A549 (cell line): ENCODE data around the gene SPHK1.

ENCODE experiments used
- CHD2 ChIP-seq: fragments of 150-350 bp; IDR thresholded peaks from 2 replicates; pipeline ENCODE4 v1.6.1; 2014; ENCODE audit warnings: low read length; ENCODE audit not compliant: partially characterized antibody
- EP300 ChIP-seq, 2 experiments: fragments of >200 bp; sonication (Bioruptor Twin); formaldehyde crosslinking; IDR thresholded peaks; 2 replicates in 1 of 2; 3 replicates in 1 of 2; pipeline ENCODE4 v1.6.1; 2016 to 2017
- KDM5A ChIP-seq: fragments of 200-600 bp; sonication (generic); IDR thresholded peaks from 2 replicates; pipeline ENCODE4 v1.6.1; 2016; ENCODE audit warnings: antibody characterized with exemption, mild to moderate bottlenecking
- POLR2A ChIP-seq: IDR thresholded peaks from 2 replicates; pipeline ENCODE4 v1.6.1; 2012; ENCODE audit warnings: mild to moderate bottlenecking, low read length
- POLR2AphosphoS2 ChIP-seq: conservative IDR thresholded peaks from 2 replicates; pipeline ENCODE4 v1.6.1; 2012; ENCODE audit warnings: low read length, improper control_type of control experiment, inconsistent platforms
- RAD21 ChIP-seq, 2 experiments: fragments of >200 bp in 1 of 2; sonication (Bioruptor Twin) in 1 of 2; formaldehyde crosslinking in 1 of 2; IDR thresholded peaks in 1 of 2; conservative IDR thresholded peaks in 1 of 2; 2 replicates in 1 of 2; 3 replicates in 1 of 2; pipeline ENCODE4 v1.6.1; 2012 to 2018; ENCODE audit warnings: inconsistent platforms in 1 of 2
- ZSCAN20 ChIP-seq: fragments of 250-450 bp; sonication (Bioruptor Pico); IDR thresholded peaks from 2 replicates; pipeline ENCODE4 v1.8.0; 2022; ENCODE audit warnings: mild to moderate bottlenecking, moderate library complexity
- TF ChIP-seq, protein P1 (sequence below): fragments of >200 bp; sonication (Bioruptor Twin); formaldehyde crosslinking; IDR thresholded peaks from 3 replicates; pipeline ENCODE4 v1.5.1; 2016
- TF ChIP-seq, protein P2 (sequence below): IDR thresholded peaks from 2 replicates; pipeline ENCODE4 v1.6.1; 2012; ENCODE audit warnings: low read depth, borderline replicate concordance
- TF ChIP-seq, protein P3 (sequence below): fragments of 150-350 bp; IDR thresholded peaks from 2 replicates; pipeline ENCODE4 v1.6.1; 2014; ENCODE audit warnings: low read depth, mild to moderate bottlenecking, low read length
- TF ChIP-seq, protein P4 (sequence below): IDR thresholded peaks from 2 replicates; pipeline ENCODE4 v1.6.1; 2012
- TF ChIP-seq, protein P5 (sequence below): fragments of 450-650 bp; IDR thresholded peaks from 2 replicates; pipeline ENCODE4 v1.6.1; 2014; ENCODE audit warnings: antibody characterized with exemption

DNA sequence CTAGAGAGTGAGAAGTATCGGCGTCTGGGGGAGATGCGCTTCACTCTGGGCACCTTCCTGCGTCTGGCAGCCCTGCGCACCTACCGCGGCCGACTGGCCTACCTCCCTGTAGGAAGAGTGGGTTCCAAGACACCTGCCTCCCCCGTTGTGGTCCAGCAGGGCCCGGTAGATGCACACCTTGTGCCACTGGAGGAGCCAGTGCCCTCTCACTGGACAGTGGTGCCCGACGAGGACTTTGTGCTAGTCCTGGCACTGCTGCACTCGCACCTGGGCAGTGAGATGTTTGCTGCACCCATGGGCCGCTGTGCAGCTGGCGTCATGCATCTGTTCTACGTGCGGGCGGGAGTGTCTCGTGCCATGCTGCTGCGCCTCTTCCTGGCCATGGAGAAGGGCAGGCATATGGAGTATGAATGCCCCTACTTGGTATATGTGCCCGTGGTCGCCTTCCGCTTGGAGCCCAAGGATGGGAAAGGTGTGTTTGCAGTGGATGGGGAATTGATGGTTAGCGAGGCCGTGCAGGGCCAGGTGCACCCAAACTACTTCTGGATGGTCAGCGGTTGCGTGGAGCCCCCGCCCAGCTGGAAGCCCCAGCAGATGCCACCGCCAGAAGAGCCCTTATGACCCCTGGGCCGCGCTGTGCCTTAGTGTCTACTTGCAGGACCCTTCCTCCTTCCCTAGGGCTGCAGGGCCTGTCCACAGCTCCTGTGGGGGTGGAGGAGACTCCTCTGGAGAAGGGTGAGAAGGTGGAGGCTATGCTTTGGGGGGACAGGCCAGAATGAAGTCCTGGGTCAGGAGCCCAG is 2.8 kb downstream of the SPHK1 start:
- TF ChIP-seq, protein P1, sequence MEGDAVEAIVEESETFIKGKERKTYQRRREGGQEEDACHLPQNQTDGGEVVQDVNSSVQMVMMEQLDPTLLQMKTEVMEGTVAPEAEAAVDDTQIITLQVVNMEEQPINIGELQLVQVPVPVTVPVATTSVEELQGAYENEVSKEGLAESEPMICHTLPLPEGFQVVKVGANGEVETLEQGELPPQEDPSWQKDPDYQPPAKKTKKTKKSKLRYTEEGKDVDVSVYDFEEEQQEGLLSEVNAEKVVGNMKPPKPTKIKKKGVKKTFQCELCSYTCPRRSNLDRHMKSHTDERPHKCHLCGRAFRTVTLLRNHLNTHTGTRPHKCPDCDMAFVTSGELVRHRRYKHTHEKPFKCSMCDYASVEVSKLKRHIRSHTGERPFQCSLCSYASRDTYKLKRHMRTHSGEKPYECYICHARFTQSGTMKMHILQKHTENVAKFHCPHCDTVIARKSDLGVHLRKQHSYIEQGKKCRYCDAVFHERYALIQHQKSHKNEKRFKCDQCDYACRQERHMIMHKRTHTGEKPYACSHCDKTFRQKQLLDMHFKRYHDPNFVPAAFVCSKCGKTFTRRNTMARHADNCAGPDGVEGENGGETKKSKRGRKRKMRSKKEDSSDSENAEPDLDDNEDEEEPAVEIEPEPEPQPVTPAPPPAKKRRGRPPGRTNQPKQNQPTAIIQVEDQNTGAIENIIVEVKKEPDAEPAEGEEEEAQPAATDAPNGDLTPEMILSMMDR = no peak
- TF ChIP-seq RAD21 (conservative IDR thresholded peaks at IDR 0.05 in 1 of 2, IDR thresholded peaks at IDR 0.05 in 1 of 2) = no peak
- no peak; the same call in 1 of the 2 replicates for TF ChIP-seq POLR2A
- TF ChIP-seq KDM5A = no peak
- TF ChIP-seq POLR2AphosphoS2 = no peak
- no peak for TF ChIP-seq CHD2
- TF ChIP-seq ZSCAN20 = no peak
- TF ChIP-seq, protein P2, sequence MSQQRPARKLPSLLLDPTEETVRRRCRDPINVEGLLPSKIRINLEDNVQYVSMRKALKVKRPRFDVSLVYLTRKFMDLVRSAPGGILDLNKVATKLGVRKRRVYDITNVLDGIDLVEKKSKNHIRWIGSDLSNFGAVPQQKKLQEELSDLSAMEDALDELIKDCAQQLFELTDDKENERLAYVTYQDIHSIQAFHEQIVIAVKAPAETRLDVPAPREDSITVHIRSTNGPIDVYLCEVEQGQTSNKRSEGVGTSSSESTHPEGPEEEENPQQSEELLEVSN = no peak
- TF ChIP-seq, protein P3, sequence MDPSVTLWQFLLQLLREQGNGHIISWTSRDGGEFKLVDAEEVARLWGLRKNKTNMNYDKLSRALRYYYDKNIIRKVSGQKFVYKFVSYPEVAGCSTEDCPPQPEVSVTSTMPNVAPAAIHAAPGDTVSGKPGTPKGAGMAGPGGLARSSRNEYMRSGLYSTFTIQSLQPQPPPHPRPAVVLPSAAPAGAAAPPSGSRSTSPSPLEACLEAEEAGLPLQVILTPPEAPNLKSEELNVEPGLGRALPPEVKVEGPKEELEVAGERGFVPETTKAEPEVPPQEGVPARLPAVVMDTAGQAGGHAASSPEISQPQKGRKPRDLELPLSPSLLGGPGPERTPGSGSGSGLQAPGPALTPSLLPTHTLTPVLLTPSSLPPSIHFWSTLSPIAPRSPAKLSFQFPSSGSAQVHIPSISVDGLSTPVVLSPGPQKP = no peak
- TF ChIP-seq, protein P4, sequence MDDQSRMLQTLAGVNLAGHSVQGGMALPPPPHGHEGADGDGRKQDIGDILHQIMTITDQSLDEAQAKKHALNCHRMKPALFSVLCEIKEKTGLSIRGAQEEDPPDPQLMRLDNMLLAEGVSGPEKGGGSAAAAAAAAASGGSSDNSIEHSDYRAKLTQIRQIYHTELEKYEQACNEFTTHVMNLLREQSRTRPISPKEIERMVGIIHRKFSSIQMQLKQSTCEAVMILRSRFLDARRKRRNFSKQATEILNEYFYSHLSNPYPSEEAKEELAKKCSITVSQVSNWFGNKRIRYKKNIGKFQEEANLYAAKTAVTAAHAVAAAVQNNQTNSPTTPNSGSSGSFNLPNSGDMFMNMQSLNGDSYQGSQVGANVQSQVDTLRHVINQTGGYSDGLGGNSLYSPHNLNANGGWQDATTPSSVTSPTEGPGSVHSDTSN = no peak
- TF ChIP-seq, protein P5, sequence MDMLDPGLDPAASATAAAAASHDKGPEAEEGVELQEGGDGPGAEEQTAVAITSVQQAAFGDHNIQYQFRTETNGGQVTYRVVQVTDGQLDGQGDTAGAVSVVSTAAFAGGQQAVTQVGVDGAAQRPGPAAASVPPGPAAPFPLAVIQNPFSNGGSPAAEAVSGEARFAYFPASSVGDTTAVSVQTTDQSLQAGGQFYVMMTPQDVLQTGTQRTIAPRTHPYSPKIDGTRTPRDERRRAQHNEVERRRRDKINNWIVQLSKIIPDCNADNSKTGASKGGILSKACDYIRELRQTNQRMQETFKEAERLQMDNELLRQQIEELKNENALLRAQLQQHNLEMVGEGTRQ = no peak
- TF ChIP-seq EP300 (IDR thresholded peaks at IDR 0.05) = no peak
